Stimulated activated CD8-positive, alpha-beta memory T cell treated with anti-CD3 and anti-CD28 coated beads, Interleukin-12 subunit alpha, Interleukin-12 subunit beta, amount 100 ng/mL, for 24 hours (primary cell): Measurements from ENCODE around the gene FAM13A.
A peak's percentile ranks its signal among the peaks of the same experiment; 100 is the strongest.
"Not testable (repeated sequence)": the region's sequence is repeated elsewhere in the genome, so short reads cannot be mapped to it uniquely, and the experiment has no call there.

Experiments used
- DNase-seq: peaks from one replicate; pipeline ENCODE4 v3.0.0-alpha.2; 2020; ENCODE audit errors: extremely low read depth

FAM13A gene

DNA sequence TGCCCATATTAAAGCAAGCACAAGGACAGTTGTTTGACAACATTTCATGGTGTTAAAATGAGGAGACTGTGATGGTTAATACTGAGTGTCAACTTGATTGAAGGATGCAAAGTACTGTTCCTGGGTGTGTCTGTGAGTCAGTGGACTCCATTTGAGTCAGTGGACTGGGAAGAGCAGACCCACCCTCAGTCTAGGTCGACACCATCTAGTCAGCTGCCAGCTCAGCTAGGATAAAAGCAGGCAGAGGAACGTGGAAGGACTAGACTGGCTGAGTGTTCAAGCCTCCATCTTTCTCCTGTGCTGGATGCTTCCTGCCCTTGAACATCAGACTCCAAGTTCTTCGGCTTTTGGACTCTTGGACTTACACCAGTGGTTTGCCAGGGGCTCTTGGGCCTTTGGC, 203.4 kb downstream of the FAM13A start:
- not testable (repeated sequence) for DNase-seq

DNA sequence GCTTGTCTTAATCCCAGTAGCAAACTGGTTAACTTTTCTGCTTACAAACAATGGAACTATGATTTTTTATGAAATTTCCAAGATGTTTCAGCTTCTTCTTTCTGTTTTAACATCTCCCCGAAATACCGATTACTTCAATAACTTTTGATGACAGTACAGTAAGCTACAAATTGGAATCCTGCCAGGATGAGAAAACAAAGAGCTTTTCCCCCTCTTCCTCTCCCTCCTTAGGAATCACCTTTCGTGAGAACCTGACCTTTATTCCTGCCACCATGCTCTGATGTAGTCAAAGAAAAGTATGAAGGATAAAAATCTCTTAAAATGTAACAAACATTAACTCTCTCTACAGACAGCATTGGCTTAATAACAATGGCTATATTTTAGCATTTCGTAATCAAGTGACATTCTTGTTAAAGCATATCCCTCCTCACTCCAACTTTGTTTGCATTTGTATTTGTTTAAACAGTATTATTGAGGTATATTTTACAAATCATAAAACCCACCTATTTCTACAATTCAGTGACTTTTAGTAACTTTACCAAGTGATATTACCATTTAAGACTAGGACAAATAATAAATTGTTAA, 210.7 kb downstream of the FAM13A start:
- DNase-seq, result no peak

DNA sequence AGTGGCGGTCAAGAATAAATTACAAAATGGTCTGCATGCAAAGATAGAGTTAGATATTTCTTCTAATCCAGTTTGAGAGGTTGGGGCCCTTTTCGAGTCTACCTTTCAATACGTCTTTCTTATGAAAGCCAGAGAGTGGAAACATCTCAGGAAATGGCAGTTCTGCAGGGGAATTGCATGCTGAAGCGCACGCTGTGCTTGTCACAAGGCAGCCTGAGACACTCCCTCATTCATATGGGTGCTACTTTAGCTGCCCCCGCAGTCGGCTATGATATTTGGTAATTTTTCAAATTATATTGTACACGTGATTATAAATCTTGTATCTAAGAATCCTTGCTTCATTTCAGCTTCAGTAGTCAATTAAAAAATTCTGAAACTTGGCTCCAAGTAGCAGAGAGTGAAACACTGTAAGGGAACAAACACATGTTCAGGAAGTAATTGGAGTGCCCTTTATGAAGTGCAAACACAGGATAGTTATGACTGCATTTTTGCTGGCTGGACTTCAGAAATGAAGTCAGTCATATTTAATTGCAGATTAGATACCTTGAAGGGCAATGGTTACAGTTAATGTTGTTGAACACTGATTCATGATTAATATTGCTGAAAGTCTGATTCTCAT, 213.8 kb downstream of the FAM13A start:
- no peak for DNase-seq

DNA sequence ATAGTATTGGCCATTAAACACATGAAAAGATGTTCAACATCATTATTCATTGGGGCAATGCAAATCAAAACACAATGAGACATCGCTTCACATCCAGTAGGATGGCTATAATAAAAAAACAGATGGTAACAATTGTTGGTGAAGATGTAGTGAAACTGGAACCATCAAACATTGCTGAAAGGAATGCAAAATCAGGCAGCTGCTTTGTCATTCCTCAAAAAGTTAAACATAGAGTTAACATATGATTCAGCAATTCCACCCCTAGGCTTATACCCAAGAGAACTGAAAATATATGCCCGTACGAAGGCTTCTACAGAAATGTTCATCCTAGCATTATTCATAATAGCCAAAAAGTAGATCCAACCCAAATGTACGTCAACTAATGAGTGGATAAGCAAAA, 215.3 kb downstream of the FAM13A start:
- DNase-seq, result no peak

DNA sequence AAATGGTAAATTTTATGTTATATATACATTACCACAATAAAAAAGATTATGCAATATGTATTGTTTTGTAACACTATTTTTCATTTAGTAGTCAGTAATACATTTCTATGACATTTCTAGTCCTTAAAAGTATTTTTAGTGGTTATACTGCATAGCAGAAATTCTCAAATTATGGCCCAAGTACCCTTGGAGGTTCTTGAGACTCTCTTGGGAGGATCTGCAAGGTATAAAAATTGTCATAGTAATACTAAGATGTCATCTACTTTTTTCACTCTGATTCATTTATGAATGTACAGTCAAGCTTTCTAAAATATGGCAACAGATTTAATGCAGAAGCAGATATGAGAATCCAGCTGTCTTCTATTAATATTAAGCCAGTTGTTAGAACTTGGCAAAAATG, 220.8 kb downstream of the FAM13A start:
- no peak for DNase-seq

DNA sequence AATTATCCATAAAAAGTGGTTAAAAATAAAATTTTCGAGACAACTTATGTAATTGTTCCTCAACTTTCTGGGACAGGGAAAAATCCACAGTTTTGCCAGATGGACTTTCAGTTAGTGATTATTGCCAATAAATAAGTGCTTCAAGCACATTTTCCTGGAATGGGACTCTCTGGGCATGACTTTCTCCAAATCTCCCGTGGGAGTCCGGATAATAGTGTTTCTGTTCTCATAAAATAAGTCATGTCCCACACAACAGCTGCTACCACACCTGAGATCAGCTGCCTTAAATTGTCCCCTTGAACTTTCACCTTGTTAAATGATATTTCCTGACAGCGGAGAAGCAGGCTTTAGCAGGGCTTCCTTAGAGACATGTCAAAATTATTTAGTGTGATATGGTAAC, 226.0 kb downstream of the FAM13A start:
- DNase-seq, result no peak

DNA sequence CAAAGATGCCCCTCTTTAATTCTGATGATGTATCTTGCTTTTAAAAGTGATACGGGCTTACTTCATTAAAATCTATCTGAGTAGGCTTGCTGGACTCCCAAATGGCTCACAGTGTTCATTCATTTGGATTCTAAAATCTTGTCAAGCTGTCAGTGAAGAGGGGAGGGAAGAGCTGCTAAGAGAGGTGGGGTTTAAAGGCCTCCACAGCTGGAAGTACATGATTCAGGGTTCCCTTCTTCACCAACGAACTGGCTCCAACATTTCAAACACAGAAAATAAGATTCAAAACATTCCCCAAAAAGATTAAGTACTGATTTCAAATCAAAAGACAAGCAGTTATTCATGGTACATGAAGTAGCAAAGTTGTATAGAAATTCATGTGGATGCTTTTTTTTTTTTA, 226.4 kb downstream of the FAM13A start:
- no peak for DNase-seq

DNA sequence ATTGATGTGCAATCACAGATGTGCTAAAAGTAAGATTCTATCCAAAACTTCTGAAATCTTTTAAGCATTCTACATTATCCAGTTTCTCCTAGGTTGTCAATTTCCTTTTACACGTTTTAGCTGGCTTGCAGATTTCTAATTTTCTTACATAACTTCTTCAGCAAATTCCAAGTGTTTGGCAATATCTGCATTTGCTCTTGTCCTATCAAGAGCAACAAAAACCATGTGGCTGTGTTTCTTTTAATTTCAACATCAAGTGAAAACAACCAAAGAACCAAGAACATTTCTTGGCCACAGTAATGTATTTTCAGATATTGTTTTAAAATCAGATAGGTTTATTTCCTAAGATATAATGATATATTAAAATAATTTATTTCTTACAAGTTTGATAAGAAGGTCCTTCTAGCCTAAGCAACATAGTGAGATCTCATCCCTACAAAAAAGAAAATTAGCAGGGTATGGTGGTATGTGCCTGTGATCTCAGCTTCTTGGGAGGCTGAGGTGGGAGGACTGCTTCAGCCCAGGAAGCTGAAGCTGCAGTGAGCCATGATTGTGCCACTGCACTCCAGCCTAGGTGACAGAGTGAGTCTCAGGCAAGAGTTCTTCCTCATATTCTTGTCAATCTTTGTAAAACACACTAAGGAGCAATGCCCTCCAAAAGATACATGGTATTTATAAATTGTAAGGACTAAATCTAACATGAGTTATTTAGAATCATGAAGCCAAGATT, 228.0 kb downstream of the FAM13A start:
- no peak for DNase-seq

DNA sequence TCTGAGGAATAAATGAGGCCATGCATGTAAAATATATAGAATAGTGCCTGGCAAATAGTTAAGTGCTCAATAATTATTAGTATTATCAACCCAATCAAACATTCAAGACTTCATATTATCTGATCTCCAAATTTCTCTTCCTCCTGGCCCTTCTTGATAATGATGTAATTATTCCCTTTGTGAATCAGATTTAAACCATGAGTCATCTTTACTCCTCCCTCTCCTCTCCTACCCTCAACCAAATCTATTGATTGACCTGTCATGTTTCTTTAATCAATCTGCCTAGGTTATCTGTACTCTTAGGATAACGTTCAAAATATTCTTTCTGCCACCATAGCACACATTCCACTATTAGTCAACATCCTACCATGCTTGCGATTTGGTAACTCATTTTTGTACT, 229.5 kb downstream of the FAM13A start:
- no peak for DNase-seq

DNA sequence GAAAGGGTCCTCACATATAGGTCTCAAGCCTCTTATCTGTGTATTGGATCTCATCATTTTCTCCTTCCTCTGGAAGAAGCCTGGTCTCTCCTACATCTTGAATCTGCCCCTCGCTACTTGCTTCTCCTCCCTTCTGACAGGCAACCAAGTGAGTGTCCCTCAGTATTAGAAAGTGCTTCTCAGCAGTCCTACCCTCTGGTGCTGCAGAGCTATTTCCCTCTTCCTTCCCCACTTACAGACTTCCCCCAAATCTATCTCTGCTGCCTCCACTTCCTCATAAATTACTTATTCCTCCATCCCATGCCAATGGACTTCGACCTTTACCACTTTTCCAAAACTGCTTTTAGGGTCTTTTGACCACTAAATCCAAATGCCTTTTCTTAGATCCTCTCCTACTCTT, 230.2 kb downstream of the FAM13A start:
- no peak for DNase-seq

DNA sequence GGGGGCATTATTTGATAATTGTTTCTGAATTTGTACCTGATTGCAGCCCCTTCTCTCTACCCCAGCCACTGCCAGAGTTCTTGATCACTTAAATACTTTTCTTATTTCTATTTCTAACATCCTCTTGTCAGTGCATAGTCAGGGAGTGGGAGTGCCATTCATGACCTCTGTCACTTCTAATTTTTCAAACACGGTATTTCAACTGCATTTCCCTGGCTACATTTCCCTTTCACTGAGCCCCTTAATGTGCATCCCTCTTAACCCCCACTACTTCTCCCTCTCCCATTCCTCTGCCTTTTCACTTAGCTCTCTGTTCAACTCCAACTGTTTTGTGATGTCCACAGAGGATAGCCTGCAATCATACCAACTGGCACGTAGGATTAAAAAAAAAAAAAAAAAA, 231.1 kb downstream of the FAM13A start:
- no peak for DNase-seq

DNA sequence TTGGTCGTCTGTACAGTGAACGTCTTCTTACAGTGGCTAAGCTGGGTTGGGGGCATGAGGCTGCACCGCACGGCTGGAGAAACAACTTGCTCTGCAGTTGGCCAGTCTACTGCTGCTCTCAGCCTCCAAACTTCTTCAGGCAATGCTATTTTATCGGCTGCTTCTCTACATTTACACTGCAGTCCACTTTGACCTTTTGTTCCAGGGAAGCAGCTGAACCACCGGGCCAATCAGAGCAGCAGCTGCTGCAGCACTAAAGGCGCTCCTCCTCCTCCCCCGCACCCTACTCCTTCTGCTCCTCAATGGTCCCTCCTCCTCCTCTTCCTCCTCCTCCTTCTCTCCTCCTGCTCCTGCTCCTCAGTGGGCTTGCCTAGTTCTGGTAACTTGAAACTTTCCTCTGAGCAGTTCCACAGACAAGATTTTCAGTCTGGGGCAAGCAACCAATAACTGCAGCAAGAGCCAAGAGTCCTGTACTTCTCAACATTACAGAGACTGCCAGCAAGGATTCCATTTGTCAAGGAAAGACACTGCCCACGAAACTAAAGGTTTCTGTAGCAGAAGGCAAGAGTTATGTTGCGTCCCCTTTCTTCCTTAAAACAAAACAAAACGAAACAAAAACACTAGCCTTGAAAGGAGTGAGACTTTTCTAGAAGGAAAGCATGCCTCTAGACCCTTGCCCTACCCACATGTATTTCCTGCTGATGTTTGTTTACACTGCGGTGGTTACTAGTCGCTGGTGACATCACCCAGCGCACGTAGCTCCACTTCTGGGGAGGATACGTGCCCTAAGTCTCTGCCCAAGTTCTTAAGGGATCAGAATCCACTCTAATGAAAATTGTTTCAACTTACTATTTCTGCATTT, 233.7 kb downstream of the FAM13A start:
- DNase-seq, result peak; percentile 24

DNA sequence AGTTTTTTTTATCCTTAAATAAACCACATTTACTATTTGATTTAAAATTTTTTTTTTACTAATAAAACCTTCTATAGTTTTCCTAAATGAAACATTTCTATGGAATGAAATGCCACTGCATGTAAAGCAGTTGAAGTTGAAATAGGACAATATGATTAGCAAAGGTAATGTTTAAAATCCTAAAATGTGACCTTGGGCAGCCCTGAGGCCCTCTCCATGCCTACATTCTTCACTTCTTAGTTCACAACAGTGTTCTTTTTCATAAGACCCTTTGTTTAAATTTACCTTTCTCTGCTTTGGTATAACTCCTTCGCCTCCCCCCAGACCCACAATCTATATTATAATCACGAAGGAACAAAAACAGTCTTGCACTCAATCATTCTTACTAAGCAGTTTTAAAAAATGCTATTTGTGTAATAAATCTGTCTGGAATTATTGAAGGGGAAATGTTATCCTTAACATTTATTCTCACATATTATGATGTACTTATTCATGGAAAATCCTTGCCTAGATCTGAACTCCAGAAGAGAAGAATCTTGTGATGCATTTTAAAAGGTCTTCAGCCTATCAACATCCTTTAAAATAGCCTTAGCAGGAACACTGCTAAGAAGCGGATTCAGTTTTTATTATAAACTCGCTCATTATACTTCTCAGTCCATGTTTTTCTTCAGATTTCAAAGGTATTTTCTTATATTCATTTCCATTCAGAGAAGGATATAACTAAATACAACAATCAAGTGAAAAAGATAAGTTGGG, 234.8 kb downstream of the FAM13A start:
- no peak for DNase-seq

DNA sequence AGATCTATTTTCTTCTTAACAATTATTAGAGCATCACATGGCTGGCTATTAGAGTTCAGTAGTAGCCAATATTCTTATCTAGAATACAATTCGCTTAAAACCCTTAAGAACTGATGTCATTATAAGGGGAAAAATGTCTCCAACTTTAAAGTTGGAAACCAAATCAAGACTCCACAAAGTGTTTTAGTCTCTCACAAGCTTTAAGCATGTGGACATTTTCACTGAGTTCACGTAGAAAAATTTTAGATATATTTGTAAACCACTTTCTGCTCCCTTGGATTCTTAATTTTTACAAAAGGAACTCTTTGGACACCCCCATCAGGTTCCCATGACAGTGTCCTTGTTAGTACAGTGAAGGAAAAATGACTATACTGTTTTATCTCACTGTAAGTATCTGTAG, 235.5 kb downstream of the FAM13A start:
- DNase-seq, result no peak

DNA sequence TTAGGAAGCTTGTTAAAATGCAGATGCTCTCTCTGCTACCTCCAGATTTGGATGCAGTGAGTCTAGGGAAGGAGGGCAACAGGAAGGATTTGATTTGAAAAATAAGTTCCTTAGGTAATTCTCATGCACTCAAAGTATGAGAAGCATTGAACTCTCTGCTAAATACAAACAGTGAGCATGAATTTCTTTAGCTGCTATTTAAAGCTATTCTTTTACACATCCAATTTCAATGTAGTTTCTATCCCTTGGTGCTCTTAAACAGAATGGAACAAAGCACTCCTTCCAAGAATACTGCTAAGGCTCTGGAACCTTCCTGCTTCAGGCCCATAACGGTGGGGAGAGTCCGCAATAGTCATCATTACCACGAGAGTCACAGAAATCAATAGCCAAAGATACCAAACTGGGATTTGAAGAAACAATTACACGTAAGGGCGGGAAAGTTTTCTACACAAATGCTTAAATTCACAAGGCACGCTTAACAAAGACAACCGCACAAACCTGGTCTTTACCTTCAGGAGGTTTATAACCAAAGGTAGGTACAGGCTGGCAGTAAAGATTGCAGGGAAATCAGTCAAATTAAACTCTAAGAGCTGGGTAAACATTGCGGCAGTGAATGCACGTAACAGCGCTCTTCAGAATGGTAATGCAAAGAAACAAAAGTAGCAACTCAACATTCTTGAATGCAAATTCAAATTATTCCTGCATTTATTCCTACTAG, 236.1 kb downstream of the FAM13A start:
- DNase-seq, result no peak

DNA sequence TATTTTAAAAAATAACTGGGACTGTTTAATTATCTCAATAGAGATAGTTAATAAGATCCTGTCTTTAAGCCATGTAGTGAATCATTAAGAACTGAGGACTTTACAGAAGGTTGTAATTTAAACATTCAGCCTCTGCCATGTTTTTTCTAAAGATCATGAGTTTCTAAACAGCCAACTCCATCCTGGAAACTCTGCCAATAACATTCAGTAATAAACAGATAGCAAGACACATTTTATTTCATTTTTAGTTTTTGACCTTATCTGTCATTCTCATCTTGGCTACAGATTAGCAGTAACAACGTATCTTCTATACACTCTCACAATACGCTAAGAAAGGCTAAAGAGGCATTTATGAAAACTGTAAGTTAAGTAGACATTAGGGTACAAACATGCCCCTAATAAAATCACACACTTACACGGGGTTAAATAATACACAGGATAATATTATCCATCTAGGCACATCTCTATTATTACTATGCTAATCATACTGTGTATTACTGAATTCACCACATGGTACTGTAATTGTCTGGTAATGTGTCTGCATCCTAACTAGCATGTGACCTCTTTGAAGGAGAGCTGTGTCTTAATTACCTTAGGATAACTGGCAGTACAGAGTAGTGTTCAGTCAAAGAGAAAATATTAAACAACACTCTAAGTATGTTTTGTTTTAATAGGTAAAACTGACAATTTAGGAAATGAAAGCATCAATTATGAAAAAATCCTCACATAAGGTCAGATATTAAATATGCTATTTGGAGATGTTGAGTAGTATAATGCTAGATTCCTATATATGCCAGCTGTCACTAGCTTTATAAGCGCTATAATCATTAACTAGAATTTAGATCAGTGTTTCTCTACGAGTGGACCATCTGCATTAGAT, 236.9 kb downstream of the FAM13A start:
- DNase-seq, result no peak

DNA sequence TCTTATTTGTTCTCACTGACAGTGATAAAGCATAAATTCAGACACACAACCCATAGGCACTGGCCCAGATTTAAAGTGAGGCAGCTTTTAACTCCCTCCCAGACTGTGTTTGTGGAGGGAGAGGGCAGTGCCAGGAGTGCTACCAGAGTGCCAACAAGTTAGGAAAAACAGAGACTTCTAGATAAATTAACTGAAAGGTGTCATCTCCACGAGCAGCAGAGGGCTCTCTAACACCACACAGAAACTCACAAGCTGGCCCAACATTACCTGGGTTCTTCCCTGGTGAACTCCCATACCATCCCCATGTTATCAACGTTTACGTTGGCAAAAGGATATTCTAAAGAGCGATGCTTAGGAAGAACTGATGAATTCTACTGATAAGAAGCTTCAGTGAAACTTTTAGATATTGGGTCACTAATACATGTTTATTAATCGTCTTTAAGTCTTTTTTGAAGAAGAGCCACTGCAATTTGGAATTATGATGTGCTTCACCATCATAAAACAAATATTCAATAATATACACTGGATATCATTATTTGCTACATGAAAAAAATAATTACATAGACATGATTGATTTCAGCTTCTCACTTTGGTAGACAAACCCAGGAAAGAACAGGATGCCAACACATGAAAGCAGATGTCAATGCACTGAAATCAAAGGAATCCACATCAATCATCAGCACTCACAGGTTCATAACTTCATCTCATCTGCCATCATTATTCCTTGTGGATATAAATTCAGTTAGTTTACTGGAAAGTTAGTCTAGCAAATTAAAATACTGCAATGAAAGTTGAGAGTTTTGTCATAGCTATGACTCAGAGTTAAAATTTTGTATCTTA, 238.1 kb downstream of the FAM13A start:
- DNase-seq, result no peak

DNA sequence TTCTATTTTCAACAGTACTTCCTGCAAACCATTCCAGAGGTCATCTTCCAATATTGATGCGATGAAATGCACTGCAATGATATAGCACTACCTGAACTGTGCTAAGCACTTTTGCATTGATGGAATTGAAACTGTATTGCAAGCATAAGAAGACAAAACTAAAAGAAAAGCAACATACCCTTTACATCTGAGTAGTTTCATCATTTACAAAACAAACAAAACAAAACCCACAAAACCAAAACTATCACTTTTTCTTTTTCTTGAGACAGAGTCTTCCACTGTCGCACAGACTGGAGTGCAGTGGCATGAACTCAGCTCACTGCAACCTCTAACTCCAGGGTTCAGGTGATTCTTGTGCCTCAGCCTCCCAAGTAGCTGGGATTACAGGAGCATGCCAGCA, 239.2 kb downstream of the FAM13A start:
- DNase-seq, result no peak

DNA sequence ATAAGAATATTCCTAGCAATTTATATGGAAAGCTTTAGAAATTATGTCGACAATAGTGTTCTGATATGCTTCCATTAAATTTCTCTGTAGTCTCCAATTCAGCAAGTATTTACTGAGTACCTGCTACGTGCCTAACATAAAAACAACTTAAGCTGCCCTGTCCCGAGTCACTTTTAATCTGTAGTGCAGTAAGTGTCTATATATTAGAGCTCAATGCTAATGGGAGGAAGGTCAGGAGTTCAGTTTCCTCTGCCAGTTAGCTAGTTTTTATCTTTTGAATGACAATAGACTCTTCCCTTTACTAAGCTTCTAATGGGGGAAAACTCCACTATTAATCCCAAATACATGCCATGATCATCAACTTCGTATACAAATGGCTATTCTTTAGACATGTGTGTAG, 240.6 kb downstream of the FAM13A start:
- no peak for DNase-seq
